EL (cell line): ENCODE measurements around the gene KPNA3.
A peak's percentile ranks its signal among the peaks of the same experiment; 100 is the strongest.
"Not testable (repeated sequence)": the region's sequence is repeated elsewhere in the genome, so short reads cannot be mapped to it uniquely, and the experiment has no call there.

Experiments used
- DNase-seq: peaks from one replicate; pipeline ENCODE4 v3.0.0-alpha.2; 2016

The KPNA3 gene

GRCh38 chr13:49740870-49741269 lies 51.6 kb downstream of the KPNA3 start:
- no peak for DNase-seq

GRCh38 chr13:49739498-49740187 lies 52.8 kb downstream of the KPNA3 start:
- DNase-seq = no peak

- DNase-seq = no peak
Measured at GRCh38 chr13:49733181-49733951, 59.1 kb downstream of the KPNA3 start.

GRCh38 chr13:49731766-49732165 lies 60.7 kb downstream of the KPNA3 start:
- peak; percentile 70 for DNase-seq

- DNase-seq = no peak
Measured at GRCh38 chr13:49716615-49717014, 75.9 kb downstream of the KPNA3 start.

- DNase-seq = no peak
Measured at GRCh38 chr13:49714757-49715156, 77.7 kb downstream of the KPNA3 start.

- peak; percentile 84 for DNase-seq
Measured at GRCh38 chr13:49711218-49711863, 81.1 kb downstream of the KPNA3 start.

GRCh38 chr13:49704264-49704663 lies 88.2 kb downstream of the KPNA3 start:
- not testable (repeated sequence) for DNase-seq

- DNase-seq = no peak
Measured at GRCh38 chr13:49701491-49701890, 91.0 kb downstream of the KPNA3 start.

GRCh38 chr13:49697468-49697867 lies 95.0 kb downstream of the KPNA3 start:
- no peak for DNase-seq

- DNase-seq = no peak
Measured at GRCh38 chr13:49694446-49694845, 98.0 kb downstream of the KPNA3 start.

GRCh38 chr13:49693877-49694276 lies 98.6 kb downstream of the KPNA3 start:
- DNase-seq = no peak

GRCh38 chr13:49693191-49693733 lies 99.2 kb downstream of the KPNA3 start:
- peak; percentile 18 for DNase-seq

- DNase-seq = peak; percentile 91
Measured at GRCh38 chr13:49690995-49691784, 101.3 kb downstream of the KPNA3 start, which contains the start of gene EBPL. TSS of gene EBPL (minus strand) at chr13:49691486. CDS start at chr13:49691424, 62 bp downstream.

- DNase-seq = peak; percentile 64
Measured at GRCh38 chr13:49690133-49690994, 102.1 kb downstream of the KPNA3 start.

- no peak for DNase-seq
Measured at GRCh38 chr13:49683489-49683888, 109.0 kb downstream of the KPNA3 start.

- DNase-seq = peak; percentile 18
Measured at GRCh38 chr13:49681842-49682435, 110.5 kb downstream of the KPNA3 start.

GRCh38 chr13:49679246-49679645 lies 113.2 kb downstream of the KPNA3 start:
- DNase-seq = no peak

- DNase-seq = no peak
Measured at GRCh38 chr13:49678191-49678914, 114.1 kb downstream of the KPNA3 start.

- DNase-seq = no peak
Measured at GRCh38 chr13:49676581-49677298, 115.7 kb downstream of the KPNA3 start.
